HG03064 (cell line): Measurements from ENCODE around the gene METTL23.

Experiments used
- ATAC-seq: cut with Tn5 transposase; IDR thresholded peaks from one replicate; pipeline ENCODE4 v1.9.1; 2021; ENCODE audit warnings: low read depth; ENCODE audit not compliant: unreplicated experiment

Gene METTL23, protein sequence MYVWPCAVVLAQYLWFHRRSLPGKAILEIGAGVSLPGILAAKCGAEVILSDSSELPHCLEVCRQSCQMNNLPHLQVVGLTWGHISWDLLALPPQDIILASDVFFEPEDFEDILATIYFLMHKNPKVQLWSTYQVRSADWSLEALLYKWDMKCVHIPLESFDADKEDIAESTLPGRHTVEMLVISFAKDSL

DNA sequence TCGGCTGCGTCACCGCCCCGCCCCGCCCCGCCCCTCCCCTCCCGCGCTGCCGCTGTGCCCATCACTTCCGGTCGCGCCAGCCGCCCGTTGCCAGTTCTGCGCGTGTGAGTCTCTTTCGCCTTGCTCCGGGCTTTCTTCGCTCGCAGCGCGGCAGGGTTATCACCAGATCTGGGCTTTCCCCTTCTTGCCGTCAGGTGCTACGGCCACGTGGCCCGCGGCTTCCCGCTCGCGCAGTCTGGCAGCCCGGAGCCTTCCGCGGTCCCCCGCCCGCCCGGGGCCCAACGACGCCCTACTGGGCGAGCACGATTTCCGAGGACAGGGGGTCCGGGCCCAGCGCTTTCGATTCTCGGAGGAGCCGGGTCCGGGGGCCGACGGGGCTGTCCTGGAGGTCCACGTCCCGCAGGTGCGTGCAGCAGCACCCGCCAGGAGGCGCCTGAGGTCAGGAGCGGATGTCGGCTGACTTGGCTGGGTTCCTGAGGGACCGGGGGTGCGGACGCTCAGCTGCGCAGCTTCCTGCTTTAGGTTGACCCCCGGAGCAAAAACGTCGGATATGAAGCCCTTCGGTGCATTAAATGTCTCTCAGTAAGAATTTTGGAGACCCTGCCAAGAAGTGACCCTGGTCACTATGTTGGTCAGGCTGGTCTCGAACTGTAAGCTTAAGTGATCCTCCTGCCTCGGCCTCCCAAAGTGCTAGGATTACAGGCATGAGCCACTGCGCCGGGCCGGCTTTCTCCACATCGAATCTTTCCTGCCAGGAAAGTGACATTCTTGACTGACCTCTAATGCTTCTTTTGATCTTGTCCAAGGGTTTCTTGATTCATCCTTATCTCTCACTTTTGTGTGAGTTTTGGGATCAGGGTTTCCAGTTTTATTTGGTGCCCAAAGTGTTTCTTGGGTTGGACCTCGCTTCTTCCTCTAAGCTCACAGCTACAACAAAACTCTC, at the start of gene METTL23:
METTL23 (plus strand) TSS at position 64 of the 943 bp plus-strand sequence. CDS start 2,872 bp downstream, outside the sequence.
- ATAC-seq = peak; percentile 44

DNA sequence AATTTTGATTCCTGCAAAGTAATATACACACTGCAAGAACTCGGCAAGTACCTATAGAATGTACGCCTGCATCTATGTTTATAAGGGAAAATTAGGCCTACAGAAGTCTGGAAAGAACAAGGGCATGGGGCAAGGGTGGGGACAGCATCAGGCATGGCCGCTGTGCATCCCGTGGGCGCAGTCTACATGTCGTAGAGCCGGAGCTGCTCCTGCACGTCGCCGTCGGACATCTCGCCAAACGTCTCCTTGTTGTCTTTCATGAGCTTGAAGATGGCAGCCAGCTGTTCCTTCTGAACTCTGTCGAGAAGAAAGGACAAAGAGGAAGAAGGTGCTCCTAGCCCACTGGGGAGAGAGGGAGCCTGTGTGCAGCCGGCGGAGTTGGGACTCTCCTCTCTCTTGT, 49.2 kb upstream of the METTL23 start:
- ATAC-seq = no peak

DNA sequence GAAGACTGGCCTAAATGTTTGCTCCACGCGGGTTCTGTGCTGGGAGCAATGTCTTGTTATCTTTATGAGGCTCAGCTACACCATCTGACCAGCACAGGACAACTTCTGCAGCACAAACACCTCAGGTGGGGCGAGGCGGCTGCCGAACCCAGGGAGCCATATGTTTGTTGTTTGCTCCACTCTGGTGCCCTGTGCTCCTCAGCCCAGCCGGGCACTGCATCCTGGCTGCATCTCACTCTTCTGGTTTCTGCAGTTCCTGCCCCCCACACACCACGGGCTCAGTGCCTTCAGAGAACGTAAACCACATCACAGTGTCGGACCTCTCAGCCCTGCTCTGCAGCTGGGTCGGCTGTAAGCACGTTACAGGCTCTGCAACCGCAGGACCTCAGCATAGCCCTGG, 48.3 kb upstream of the METTL23 start:
- ATAC-seq = no peak

DNA sequence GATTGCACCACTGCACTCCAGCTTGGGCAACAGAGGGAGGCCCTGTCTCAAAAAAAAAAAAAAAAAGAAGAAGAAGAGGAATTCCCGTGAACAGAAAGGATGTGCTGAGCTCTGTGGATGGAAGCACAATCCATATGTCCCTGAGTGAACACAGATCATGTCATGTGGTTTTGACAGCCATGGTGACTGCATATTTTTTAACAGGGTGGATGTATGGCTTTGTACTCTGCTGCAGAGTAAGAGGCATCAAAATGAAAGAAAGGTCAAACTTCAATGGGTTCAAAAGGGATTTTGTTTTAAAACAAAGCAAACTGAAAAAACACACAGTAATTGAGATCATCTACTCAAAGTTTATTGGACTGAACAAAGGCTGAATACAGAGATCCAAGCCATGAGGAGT, 47.4 kb upstream of the METTL23 start:
- ATAC-seq = no peak

DNA sequence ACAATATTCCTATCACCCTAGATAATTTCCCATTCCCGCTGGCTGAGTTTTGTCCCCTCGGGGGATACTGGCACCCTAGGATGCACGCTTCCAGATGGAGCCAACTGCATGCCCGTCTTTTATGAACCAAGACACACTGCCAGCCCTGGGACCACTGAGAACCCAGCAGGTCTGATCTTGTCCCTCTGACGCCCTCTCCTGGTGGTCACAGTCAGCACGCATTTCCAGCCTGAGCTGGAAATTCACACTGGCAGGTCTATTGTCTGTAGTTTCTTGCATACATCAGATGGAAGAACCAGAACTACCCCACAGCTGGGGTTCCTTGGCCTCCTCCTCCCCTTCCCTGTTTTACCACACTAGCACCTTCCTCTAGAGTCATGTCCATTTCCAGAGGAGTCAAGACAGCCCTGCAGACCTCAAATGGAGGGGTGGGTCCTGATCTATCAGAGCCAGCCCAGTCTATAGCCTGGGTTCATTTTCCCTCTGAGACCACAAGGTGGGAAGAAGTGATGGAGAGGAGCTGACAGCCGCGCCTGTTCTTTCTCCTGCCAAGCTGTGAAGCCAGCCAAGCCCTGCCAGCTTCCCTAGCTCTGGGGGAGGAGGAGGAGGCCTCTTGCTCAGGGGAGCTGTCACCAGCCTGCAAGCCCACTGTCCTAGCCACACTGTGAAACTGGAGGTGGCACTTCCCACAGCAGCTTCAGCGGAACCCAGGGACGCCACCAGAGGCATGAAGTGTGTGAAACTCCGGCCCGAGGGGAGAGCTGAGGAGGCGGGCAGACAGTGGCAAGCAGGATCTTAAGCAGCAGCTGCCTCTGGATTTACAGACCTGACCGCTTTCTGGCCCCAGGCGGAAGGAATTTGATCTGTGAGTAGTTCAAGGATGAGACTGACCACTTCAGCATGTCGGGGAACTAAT, 45.2 kb upstream of the METTL23 start:
- no peak for ATAC-seq

DNA sequence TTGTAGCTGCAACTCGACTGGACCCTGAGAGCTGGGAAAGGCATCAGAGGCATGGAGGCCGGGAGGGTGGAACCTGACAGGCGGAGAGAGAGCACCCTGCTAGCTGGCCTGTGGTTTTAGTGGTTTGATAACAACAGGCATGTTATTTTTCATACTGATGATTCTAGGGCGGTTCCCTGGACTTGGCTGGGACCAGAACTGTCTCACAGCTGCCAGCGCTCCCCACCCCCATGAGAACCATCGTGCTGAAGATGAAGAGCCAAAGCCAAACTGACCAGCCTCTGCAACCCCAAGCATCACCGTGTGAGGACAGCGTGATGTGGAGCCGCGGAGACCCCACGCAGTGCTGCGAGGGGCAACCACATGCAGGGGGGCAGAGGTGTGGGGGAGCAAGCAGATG, 44.3 kb upstream of the METTL23 start:
- no peak for ATAC-seq

DNA sequence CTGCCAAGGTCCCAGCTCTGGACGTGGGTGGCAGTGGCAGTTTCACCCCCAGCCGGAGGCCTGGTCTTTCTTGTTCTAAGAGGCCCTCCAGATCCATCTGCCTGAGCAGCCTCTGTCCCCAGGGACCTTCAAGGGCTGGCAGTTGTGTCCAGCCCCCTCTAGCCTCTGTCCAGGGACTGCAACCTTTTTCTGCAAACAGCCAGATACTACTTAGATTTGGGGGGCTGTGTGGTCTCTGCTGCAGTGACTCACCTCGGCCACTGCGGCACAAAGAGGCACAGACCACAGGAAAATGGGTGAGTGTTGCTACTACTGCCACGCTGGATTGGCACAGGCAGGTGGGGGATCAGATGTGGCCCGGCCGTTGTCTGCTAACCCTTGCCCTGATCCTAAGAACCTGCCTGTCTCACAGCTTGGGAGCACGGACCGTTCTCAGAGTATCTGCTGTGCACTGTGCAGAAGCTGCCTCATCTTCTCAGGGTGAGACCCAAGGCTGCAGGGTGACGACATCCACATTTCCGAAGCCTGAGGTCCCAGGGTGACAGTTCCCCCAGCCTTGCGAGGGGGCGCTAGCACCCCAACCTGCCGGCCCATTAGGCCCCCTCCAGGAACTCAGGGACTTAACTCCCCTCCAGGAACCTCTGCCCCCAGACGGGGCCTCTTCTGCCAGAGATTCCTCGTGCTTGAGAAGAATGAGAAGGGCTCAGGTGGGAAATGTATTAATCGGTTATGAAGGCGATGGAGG, 43.5 kb upstream of the METTL23 start:
- ATAC-seq = no peak

DNA sequence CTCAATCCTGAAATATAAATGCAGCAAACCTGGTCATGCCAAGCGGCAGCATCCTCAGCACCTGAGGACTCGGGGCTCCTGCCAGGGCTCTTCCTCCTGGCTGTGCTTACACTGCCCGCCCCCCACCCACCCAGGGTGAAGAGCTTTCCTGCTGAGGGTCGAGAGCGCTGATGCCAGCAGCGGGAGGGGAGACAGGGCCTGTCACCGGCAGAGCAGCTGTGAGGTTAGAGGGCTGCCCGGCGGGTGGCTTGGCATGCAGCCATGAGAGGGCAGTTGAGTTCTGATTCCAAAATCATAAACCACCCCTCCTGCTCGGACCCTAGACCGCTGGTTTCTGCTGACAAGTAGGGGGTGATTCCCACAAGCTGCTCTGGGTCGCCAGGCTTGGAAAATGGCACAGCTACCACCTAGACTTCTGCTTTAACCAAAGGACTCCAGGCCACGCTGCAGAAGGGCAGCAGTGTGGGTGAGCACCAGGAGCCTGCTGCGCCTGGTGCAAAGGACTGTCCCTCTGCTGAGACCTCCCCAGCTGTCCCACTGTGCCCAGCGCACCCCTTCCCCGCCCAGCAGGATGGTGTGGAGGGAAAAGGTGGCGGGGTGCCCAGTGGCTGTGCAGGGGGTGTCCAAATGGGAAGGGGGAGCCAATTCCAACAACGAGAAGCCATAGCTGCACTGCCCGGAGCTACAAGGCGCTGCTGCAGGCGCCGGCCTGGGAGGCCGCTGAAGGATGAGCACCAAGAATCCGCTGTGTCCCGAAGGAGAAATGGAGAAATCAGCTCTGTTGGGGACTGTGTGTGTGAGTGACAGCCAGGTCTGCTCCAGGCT, 42.5 kb upstream of the METTL23 start:
- no peak for ATAC-seq

DNA sequence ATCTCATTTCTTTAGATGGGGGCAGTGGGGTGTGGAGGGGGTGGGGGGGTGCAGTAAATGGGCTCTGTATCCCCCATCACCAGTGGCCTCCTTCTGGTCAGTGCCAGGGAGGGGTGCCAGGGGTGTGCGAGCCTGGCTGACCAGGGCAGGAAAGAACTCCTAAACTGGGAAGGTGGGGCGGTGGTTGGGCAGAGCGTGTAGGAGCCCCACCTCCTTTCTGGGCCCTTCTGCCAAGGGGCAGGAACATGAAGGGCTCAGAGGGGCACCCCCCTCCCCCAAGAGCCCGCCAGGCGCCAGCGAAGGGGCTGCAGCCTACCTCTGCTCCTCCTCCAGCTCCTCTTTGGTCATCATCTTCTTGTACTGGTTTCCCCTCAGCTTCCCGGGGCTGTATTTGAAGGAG, 41.9 kb upstream of the METTL23 start:
- no peak for ATAC-seq

DNA sequence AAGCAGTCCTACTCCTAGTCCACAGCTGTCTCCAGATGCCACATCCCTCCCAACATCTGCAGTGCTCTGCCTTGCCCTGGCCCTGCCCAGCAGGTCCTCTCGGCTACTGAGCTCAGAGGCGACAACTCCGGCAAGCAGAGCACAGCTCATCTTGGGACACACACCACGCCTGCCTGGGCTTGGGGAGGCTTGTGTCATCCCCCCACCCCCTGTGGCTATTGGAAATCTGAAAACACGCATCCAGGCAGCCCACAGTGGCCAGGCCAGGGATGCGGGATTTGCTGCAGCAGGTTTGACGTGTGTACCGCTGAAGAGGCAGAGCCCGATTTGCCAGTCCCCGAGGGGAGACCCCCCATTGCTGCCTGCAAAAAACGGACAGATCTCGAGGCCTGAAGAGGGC, 41.3 kb upstream of the METTL23 start:
- ATAC-seq = no peak

DNA sequence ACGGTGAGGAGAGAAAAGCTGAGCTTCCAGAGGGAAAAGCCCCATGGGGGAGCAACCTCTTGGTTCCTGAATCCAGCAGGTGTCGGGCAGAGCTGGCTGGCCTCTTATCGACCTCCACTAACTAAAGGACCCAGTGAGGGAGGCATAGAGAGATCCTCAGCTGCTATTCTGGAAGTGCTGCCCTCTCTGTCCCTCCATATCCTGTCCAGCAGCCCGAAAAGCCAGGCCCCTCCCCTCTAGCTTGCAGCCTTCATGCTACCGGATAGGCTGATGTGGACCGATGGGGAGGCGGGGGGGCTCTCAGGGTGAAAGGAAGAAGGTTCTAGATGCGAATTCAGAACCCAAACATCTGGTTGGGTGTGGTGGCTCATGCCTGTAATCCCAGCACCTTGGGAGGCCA, 40.8 kb upstream of the METTL23 start:
- no peak for ATAC-seq

DNA sequence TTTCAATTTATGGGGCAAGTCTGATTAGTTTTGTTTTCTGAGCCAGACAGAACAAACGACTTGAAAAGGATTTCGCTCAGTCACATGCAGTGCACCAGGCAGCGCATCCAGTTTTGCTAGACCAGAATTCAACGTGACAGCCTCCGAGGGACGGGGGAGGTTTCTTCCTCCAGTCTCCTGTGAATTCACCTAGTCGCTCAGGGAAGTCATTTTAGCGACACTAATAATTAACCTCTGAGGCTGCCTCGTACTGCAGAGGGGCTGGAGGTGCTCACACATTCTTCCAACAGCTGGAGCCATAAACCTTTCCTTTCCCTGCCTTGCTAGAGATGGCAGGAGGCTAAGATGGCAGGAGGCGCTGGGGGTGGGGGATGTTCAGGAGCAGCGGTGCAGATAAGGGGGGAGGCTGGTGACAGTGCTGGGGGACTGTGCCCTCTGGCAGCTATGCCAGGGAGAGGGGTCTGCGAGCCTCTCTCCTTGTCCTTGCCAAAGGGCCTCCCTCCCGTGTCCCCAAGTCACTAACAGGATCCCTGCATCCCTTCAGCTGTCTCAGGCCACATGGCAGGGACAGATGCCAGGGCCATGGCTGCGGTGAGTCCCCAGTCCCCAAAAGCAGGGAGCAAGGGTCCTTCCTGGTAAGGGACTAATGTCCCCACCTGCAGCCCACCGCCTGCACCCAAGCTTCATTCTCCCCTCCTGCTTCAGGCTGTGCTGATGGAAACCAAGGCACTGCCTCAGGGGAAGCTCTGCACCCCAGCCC, 39.9 kb upstream of the METTL23 start:
- ATAC-seq = no peak

DNA sequence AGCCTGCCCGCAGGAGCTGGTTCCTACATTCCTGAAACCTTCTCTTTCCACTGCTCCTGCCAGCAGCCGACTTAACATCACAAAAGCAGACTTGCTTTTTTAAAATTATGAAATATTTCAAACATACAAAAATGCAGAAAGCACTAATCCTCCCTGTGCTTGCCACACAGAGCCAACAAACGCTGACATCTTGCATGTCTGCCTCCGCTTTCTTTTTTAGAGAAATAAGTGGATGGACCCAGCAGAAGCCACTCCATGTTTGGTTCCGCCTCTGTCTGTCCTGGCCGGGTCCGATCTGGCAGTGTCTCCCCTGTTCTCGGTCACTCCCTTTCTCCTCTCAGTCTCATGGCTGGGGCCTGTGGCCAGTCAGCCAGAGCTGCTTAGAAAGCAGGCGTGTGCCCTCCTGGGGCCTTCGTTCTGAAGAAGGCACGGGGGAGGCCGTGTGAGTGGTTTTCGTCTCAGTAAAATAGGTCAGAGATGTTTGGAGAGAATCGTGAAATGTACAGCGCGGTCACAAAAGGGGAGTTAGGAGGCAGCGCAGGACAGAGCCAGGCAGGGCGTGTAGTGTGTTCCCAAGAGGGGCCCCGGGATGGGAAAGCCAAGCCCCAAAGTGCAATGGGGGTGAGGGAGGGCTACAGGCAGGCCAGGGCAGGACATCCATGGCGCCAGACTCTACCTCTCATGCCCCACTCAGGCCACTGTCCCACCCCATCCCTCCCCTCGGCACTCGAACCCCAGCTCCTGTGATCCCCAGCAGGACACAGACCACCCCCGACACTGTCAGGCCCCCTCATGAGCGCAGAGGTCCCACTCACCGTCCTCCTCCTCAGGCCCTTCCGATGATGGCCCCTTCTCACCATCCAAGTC, 39.1 kb upstream of the METTL23 start:
- ATAC-seq = no peak

DNA sequence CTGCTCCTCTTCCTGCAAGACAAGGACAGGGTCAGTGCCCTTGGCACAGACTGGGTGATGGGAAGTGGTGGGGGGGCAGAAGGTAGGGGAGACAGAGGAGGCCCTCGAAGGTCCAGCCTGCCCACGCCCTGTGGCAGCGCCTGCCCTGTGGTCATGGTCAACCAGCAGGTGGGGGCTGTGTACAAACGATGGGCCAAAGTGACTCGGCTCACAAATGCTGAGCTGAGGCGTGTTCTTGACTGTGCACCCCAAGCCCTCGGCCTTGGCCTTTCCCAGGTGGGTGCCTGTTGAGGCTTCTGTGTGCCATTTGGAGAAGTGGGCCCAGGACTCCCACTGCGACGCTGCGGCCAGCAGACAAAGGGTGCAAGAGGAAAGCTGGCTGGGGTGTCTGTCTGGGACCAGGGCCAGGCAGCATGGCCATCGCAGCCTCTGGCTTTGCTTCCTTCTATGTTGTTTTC, 38.4 kb upstream of the METTL23 start:
- no peak for ATAC-seq

DNA sequence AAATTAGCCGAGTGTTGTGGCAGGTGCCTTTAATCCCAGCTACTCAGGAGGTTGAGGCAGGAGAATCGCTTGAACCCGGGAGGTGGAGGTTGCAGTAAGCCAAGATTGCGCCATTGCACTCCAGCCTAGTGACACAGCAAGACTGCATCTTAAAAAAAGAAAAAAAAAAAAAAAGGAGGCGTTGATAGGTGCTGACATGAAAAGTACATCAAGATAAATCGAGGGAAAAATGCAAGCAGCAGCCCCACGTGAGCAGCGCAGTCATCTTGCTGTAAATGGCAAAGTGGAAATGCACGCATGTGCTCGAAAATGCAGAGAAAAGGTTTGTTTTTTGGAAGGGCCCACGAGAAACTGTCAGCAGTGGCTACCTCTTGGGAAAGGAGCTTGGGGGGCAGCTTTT, 36.8 kb upstream of the METTL23 start:
- ATAC-seq = no peak

DNA sequence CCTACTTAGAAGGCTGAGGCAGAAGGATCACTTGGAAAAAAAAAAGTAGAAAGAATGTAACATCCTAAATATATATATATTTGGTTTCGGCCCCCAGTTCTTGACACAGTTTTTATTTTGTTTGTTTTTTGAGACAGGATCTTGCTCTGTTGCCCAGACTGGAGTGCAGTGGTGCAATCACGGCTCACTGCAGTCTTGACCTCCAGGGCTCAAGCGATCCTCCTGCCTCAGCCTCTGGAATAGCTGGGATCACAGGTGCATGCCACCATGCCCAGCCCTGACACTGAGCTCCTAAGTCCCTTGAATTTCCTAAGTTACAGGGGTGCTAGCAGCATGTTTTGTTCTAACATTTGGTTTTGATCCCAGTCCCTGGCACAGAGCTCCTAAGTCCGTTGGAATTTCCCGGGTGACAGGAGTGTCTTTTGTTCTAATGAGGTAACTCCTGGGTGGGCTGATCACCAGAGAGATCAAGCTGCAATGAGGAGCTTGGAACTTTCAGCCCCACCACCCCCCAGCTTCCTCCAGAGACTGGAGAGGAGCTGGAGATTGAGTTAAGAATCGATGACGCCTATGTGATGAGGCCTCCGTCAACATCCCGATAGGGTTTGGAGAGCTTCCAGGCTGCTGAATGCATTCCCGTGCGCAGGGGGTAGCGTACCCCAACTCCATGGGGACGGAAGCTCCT, 35.9 kb upstream of the METTL23 start:
- ATAC-seq = no peak
